ENCODE results near the gene RAB11B.

Gene RAB11B

DNA sequence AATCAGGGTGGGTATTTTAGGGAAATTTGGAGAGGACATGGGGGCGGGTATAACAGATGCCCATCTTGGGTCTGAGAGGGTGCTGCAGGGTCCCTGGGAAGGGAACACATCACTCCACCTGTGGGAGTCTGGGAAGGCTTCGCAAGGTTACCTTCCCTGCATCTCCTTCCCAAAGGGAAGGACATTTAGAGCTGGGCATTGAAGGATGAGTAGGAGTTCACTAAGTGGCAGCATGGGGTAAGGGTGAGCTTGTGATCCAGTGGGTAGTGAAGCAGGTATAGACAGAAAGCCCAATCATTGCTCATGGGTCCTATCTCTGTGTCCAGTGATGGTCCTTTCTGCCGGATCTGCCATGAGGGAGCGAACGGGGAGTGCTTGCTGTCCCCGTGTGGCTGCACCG lies 36.1 kb downstream of the RAB11B start:
- peaks cover 39% of the 10 kb centered on the region for H3K36me3 ChIP-seq
- H3K4me3 ChIP-seq (ENCODE audit: low read depth in 1 of 2, low read length in 1 of 2) = no peak overlapping the region
- H3K27me3 ChIP-seq = no peaks in the 10 kb centered on the region
- no peak overlapping the region for H3K27ac ChIP-seq
- peaks cover 9 to 14% of the 10 kb centered on the region in 2 experiments for H3K4me1 ChIP-seq (ENCODE audit: control insufficient read depth in 1 of 2, insufficient read depth in 1 of 2, low read depth in 1 of 2, low read length in 1 of 2)
- no peaks in the 10 kb centered on the region for H3K9me3 ChIP-seq
- TF ChIP-seq, protein P1, sequence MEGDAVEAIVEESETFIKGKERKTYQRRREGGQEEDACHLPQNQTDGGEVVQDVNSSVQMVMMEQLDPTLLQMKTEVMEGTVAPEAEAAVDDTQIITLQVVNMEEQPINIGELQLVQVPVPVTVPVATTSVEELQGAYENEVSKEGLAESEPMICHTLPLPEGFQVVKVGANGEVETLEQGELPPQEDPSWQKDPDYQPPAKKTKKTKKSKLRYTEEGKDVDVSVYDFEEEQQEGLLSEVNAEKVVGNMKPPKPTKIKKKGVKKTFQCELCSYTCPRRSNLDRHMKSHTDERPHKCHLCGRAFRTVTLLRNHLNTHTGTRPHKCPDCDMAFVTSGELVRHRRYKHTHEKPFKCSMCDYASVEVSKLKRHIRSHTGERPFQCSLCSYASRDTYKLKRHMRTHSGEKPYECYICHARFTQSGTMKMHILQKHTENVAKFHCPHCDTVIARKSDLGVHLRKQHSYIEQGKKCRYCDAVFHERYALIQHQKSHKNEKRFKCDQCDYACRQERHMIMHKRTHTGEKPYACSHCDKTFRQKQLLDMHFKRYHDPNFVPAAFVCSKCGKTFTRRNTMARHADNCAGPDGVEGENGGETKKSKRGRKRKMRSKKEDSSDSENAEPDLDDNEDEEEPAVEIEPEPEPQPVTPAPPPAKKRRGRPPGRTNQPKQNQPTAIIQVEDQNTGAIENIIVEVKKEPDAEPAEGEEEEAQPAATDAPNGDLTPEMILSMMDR (IDR thresholded peaks at IDR 0.05) = no peak

DNA sequence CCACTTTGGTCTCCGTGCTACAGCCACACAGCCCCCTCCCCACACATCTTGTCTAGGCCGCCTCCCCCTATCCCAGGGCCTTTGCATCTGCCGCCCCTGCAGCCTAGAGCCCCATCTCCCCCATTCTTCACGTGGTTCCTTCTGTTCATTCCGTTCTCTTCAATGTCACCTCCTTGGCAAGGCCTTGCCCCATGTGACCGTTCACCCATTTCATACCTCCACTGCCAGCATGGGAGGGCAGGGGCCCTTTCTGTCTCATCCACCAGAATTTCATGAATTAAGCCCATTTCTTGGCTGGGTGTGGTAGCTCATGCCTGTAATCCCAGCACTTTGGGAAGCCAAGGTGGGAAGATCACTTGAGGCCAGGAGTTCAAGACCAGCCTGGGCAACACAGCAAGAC lies 38.9 kb downstream of the RAB11B start:
- no peaks in the 10 kb centered on the region for H3K27me3 ChIP-seq
- peaks cover 35% of the 10 kb centered on the region for H3K36me3 ChIP-seq
- TF ChIP-seq, protein P1 (IDR thresholded peaks at IDR 0.05) = no peak
- H3K4me1 ChIP-seq (ENCODE audit: control insufficient read depth in 1 of 2, insufficient read depth in 1 of 2, low read depth in 1 of 2, low read length in 1 of 2) = peaks cover 0 to 1% of the 10 kb centered on the region in 2 experiments
- no peaks in the 10 kb centered on the region for H3K9me3 ChIP-seq
- no peak overlapping the region for H3K27ac ChIP-seq
- no peak overlapping the region for H3K4me3 ChIP-seq (ENCODE audit: low read depth in 1 of 2, low read length in 1 of 2)

DNA sequence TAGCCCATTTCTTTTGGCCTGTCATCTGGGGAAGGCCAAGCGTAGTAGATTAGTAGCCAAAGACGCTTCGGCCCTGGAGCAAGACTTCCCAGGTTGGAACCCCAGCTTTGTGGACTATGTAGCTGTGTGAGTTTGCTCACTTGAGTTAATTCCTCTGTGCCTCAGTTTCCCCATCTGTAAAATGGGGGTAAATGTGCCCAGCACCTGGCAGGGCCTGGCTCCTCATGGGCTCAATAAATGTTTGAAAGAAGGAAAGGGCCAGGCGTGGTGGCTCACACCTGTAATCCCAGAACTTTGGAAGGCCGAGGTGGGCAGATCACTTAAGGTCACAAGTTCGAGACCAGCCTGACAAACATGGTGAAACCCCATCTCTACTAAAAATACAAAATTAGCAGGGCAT lies 39.7 kb downstream of the RAB11B start:
- Histone ChIP-seq H3K4me3 (ENCODE audit: low read depth in 1 of 2, low read length in 1 of 2) (no peak overlapping the region), H3K9me3 (no peaks in the 10 kb centered on the region), H3K4me1 (ENCODE audit: control insufficient read depth in 1 of 2, insufficient read depth in 1 of 2, low read depth in 1 of 2, low read length in 1 of 2) (no peaks in the 10 kb centered on the region), H3K36me3 (peaks cover 35% of the 10 kb centered on the region), H3K27me3 (no peaks in the 10 kb centered on the region), H3K27ac (no peak overlapping the region)
- TF ChIP-seq, protein P1 (IDR thresholded peaks at IDR 0.05) = no peak

DNA sequence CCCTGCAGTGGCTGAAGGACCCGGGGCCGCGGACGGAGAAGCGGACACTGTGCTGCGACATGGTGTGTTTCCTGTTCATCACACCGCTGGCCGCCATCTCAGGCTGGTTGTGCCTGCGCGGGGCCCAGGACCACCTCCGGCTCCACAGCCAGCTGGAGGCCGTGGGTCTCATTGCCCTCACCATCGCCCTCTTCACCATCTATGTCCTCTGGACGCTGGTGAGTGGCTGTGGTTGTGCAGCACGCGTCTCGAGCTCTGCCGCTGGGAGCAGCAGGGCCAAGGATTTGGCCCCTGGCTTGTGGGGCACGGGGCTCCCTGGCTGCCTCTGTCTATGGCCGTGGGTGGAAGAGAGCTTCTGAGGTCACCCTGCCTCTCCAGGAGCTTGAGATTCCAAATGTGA lies 40.5 kb downstream of the RAB11B start:
- Histone ChIP-seq H3K27ac (no peak overlapping the region), H3K27me3 (no peaks in the 10 kb centered on the region), H3K36me3 (peaks cover 38% of the 10 kb centered on the region), H3K4me1 (ENCODE audit: control insufficient read depth in 1 of 2, insufficient read depth in 1 of 2, low read depth in 1 of 2, low read length in 1 of 2) (no peaks in the 10 kb centered on the region), H3K4me3 (ENCODE audit: low read depth in 1 of 2, low read length in 1 of 2) (no peak overlapping the region), H3K9me3 (no peaks in the 10 kb centered on the region)
- TF ChIP-seq, protein P1 (IDR thresholded peaks at IDR 0.05) = no peak

DNA sequence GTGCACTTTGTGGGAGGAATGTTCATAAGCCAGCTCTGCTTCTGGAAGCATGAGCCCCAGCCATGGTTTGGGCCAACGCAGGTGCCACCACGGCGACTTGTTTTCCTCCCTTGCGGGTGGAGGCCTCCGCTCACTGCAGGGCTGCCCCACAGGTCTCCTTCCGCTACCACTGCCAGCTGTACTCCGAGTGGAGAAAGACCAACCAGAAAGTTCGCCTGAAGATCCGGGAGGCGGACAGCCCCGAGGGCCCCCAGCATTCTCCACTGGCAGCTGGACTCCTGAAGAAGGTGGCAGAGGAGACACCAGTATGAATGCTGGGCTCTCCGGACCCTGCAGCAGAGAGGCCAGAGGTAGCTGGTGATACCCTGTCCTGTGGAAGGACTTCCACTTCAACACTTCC lies 48.1 kb downstream of the RAB11B start:
- H3K9me3 ChIP-seq = no peaks in the 10 kb centered on the region
- no peaks in the 10 kb centered on the region for H3K4me1 ChIP-seq (ENCODE audit: control insufficient read depth in 1 of 2, insufficient read depth in 1 of 2, low read depth in 1 of 2, low read length in 1 of 2)
- H3K27me3 ChIP-seq = no peaks in the 10 kb centered on the region
- peaks cover 20% of the 10 kb centered on the region for H3K36me3 ChIP-seq
- TF ChIP-seq, protein P1 (IDR thresholded peaks at IDR 0.05) = no peak
- no peak overlapping the region for H3K27ac ChIP-seq
- no peak overlapping the region for H3K4me3 ChIP-seq (ENCODE audit: low read depth in 1 of 2, low read length in 1 of 2)
